Type B pancreatic cell (in vitro differentiated cells): Measurements from ENCODE around the gene GATAD2B. TPM values are rescaled to one million over a fixed set of nuclear protein-coding genes. Genes with fewer than 3 reads are reported as not detected.

Experiments
- microRNA-seq: library from miRNA; unstranded; fragments of <30 nt; microRNA quantifications from one replicate; pipeline ENCODE4, GENCODE V29; 2020
- total RNA-seq: library from RNA; stranded (reverse); gene quantifications from 2 replicates; pipeline ENCODE4 v1.2.1, GENCODE V29; 2021; ENCODE audit warnings: low replicate concordance

Gene GATAD2B
- total RNA-seq, 1 donor from 2014 or later: 51.4 TPM

Small RNAs within 50 kb of the gene (microRNA-seq; reads per million reads assigned to microRNA genes)
- gene MIR6737: not detected

Other genes with a start within 250 kb of the GATAD2B start
- gene NPR1, start 244.3 kb downstream of the GATAD2B start, total RNA-seq: 2.2 and 2.4 TPM in 2 replicates
- gene INTS3, start 194.9 kb downstream of the GATAD2B start, total RNA-seq: 70.3 and 90.8 TPM in 2 replicates
- gene SLC27A3, start 147.6 kb downstream of the GATAD2B start, total RNA-seq: 20.6 and 22.1 TPM in 2 replicates
- 43.0 and 70.7 TPM in 2 replicates for gene DENND4B, start 23.7 kb upstream of the GATAD2B start, total RNA-seq
- 31.1 and 36.0 TPM in 2 replicates for gene CRTC2, start 35.6 kb upstream of the GATAD2B start, total RNA-seq
- 75.7 and 93.4 TPM in 2 replicates for gene SLC39A1, start 40.6 kb upstream of the GATAD2B start, total RNA-seq
- 17.2 and 31.8 TPM in 2 replicates for gene CREB3L4, start 44.9 kb upstream of the GATAD2B start, total RNA-seq
- 99.2 and 153 TPM in 2 replicates for gene JTB, start 54.7 kb upstream of the GATAD2B start, total RNA-seq
- gene RAB13, start 63.4 kb upstream of the GATAD2B start, total RNA-seq: 79.3 and 90.1 TPM in 2 replicates
- 2,370 and 2,920 TPM in 2 replicates for gene RPS27, start 67.8 kb upstream of the GATAD2B start, total RNA-seq
- 0.07 TPM in 1 of 2 replicates, not detected in the other for gene NUP210L, start 232.1 kb upstream of the GATAD2B start, total RNA-seq